Lung (tissue), 12 donors: ENCODE measurements around the gene CDS2. TPM values are rescaled to one million over a fixed set of nuclear protein-coding genes. Genes with fewer than 3 reads are reported as not detected.

Experiments
- ATAC-seq: fragments of 200-7000 bp; cut with Tn5 transposase; one replicate; pipeline ENCODE4 v1.9.1; 2020; ENCODE audit warnings: moderate number of reproducible peaks; ENCODE audit not compliant: insufficient read depth, low FRiP score
- DNase-seq, 3 donors: peaks; one replicate each; pipeline ENCODE4 v3.0.0-alpha.2; 2013 to 2017
- H3K27ac ChIP-seq, 2 donors: one replicate each; pipeline ENCODE4 v1.5.1; 2013; ENCODE audit warnings: mild to moderate bottlenecking in 2 of 2, moderate library complexity in 2 of 2, control low read depth in 1 of 2, inconsistent platforms in 1 of 2, low read depth in 1 of 2, low read length in 1 of 2
- H3K27me3 ChIP-seq, 3 donors: one replicate each; pipeline ENCODE4 v1.5.1; 2013; ENCODE audit warnings: low read length in 2 of 3; ENCODE audit not compliant: control insufficient read depth in 3 of 3, insufficient read depth in 3 of 3
- H3K36me3 ChIP-seq, 4 donors: one replicate each; pipeline ENCODE4 v1.5.1; 2013; ENCODE audit warnings: low read length in 4 of 4, mild to moderate bottlenecking in 1 of 4, moderate library complexity in 1 of 4; ENCODE audit not compliant: control insufficient read depth in 4 of 4, insufficient read depth in 4 of 4
- H3K4me1 ChIP-seq, 5 donors: one replicate each; pipeline ENCODE4 v1.5.1; 2013; ENCODE audit warnings: low read length in 5 of 5, mild to moderate bottlenecking in 2 of 5, moderate library complexity in 1 of 5; ENCODE audit not compliant: control insufficient read depth in 5 of 5, insufficient read depth in 5 of 5
- H3K4me3 ChIP-seq: one replicate; pipeline ENCODE4 v1.5.1; 2013; ENCODE audit warnings: mild to moderate bottlenecking, control low read depth, moderate library complexity
- H3K9ac ChIP-seq, 2 donors: one replicate each; pipeline ENCODE4 v1.5.1; 2013; ENCODE audit warnings: low read length in 2 of 2, control low read depth in 1 of 2; ENCODE audit not compliant: insufficient read depth in 1 of 2
- H3K9me3 ChIP-seq, 4 donors: one replicate each; pipeline ENCODE4 v1.5.1; 2013; ENCODE audit warnings: low read length in 3 of 4, mild to moderate bottlenecking in 1 of 4, moderate library complexity in 1 of 4; ENCODE audit not compliant: control insufficient read depth in 4 of 4, insufficient read depth in 3 of 4
- CTCF ChIP-seq: IDR thresholded peaks from 2 replicates; pipeline ENCODE4 v1.5.1; 2012; ENCODE audit warnings: mild to moderate bottlenecking; ENCODE audit errors: control extremely low read depth, extremely low read depth
- WGBS, 2 donors: extraction: QIAGEN DNeasy Blood & Tissue Kit; methylation state at CpG; one replicate each; pipeline ENCODE4 v1.1.7; 2013; 5-methylcytosine and 5-hydroxymethylcytosine counted together
- polyA plus RNA-seq, 2 donors: library from polyadenylated mRNA; stranded (reverse); fragments of 200-250 nt; gene quantifications; one replicate each; pipeline ENCODE4 v1.2.1, GENCODE V29; 2013
- total RNA-seq, 2 donors: library from RNA; depleted of rRNA in 1 of 2; stranded (reverse); fragments of >200 nt in 1 of 2; gene quantifications; one replicate each; pipeline ENCODE4 v1.2.1, GENCODE V29; 2014 to 2021
- donor health status: control.
- donor health status: control.
- donor health status: Bipolar disorder and iron deficiency.
- donor health status: healthy.
- donor health status: DM: yes; HTN: yes; CAD: no.

The CDS2 gene
- total and polyA plus RNA-seq, 4 donors, result 15.7 to 50.8 (median 37.0) TPM

GRCh38 chr20:5114403-5114802, 12.4 kb upstream of the CDS2 start:
- no peak overlapping the region for H3K4me3 ChIP-seq
- TF ChIP-seq CTCF, result no peak
- H3K27ac ChIP-seq, result no peak overlapping the region
- no peak overlapping the region for H3K9ac ChIP-seq
- H3K9me3 ChIP-seq, result no peaks in the 10 kb centered on the region
- DNase-seq (no peak), ATAC-seq (no peak)
- H3K36me3 ChIP-seq, result peaks cover under 1 to 33% (median 13%) of the 10 kb centered on the region in 4 donors
- H3K4me1 ChIP-seq, result peaks cover 0 to 35% (median 7%) of the 10 kb centered on the region in 5 donors
- 26 to 43% methylated on average over 3 of the region's 3 CpGs for WGBS, 2 donors
- H3K27me3 ChIP-seq, result no peaks in the 10 kb centered on the region

GRCh38 chr20:5116875-5117274, 9.9 kb upstream of the CDS2 start:
- 48 to 76% methylated on average over 3 of the region's 3 CpGs for WGBS, 2 donors
- Histone ChIP-seq H3K36me3 (peaks cover 0 to 29% (median 13%) of the 10 kb centered on the region in 4 donors), H3K27ac (no peak overlapping the region), H3K9me3 (no peaks in the 10 kb centered on the region), H3K4me1 (peaks cover 0 to 36% (median 7%) of the 10 kb centered on the region in 5 donors), H3K9ac (no peak overlapping the region), H3K27me3 (no peaks in the 10 kb centered on the region), H3K4me3 (no peak overlapping the region)
- TF ChIP-seq CTCF, result no peak
- ATAC-seq, result no peak
- DNase-seq, result no peak

GRCh38 chr20:5118220-5119142, 8.3 kb upstream of the CDS2 start:
- ATAC-seq, result no peak
- Histone ChIP-seq H3K9me3 (no peaks in the 10 kb centered on the region), H3K9ac (peak overlapping the region; percentile 42 to 69), H3K4me3 (peak overlapping the region; percentile 73), H3K36me3 (peaks cover 0 to 29% (median 11%) of the 10 kb centered on the region in 4 donors), H3K27me3 (no peaks in the 10 kb centered on the region), H3K4me1 (peaks cover 0 to 27% (median 7%) of the 10 kb centered on the region in 5 donors), H3K27ac (no peak overlapping the region)
- no peak for TF ChIP-seq CTCF
- 8 to 9% methylated on average over 23 of the region's 23 CpGs for WGBS, 2 donors
- no peak for DNase-seq
